GM04503 (cell line): ENCODE data around the gene OBI1.

ENCODE experiments used
- DNase-seq: peaks from one replicate; pipeline ENCODE4 v3.0.0-alpha.2; 2012; ENCODE audit warnings: low read depth

The OBI1 gene

DNA sequence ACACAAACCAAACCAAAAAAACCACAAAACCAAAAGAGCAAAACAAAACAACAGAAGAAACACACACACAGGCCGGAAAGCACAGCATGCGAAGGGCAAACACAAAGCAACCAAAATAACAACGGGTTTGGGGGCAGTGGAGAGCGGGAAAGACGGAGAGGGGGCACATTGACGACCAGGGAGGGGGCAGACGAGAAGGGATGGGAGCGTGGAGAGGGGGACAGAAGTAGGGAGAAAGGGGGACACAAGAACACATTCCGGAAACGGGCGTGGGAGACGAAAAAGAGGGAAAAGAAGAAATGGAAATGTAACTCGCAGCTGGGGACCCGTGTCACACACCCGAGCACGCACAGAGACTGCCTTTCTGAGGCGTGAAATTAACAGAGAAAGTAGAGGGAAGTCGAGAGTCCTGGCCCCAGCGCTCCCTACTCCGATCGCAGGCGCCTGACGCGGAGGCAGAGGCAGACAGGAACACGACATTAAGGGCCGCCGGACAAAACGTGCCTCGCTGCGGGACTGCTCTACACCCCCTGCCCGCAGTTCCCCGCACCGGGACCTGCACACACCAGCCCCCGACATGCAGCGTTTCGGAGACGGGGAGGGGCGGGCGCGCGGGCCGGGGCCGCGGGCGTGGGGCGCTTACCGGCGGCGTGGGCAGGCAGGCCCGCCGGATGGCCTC is 56.3 kb downstream of the OBI1 start:
- DNase-seq = no peak

DNA sequence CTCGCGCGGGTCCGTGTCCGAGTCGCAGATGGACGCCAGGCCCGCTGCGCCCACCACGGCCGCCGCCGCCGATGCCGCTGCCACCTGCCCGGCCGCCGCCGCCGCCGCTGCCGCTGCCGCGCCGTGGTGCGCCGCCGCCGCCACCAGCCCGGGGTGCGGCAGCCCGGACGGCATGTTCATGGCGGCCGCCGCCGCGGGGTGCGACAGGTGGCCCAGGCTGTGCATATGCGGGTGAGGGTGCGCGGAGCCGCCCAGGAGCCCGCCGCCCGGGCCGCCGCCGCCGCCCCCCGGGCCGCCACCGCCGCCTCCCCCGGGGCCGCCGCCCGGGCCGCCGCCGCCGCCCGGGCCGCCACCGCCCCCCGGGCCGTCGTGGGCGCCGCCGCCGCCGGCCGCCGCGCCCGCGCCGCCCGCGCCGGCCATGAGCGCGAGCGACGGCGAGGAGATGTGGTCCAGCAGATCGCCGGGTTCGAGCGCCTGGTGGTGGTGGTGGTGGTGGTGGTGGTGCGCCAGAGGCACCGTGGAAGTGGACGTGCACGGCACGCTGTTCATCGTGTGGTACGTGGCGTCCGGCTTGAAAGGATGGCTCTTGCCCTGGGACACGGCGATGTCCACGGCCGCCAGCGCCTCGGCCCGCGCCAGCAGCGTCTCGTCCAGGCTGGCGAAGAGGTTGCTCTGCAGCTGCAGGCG is 56.9 kb downstream of the OBI1 start:
- DNase-seq = no peak

DNA sequence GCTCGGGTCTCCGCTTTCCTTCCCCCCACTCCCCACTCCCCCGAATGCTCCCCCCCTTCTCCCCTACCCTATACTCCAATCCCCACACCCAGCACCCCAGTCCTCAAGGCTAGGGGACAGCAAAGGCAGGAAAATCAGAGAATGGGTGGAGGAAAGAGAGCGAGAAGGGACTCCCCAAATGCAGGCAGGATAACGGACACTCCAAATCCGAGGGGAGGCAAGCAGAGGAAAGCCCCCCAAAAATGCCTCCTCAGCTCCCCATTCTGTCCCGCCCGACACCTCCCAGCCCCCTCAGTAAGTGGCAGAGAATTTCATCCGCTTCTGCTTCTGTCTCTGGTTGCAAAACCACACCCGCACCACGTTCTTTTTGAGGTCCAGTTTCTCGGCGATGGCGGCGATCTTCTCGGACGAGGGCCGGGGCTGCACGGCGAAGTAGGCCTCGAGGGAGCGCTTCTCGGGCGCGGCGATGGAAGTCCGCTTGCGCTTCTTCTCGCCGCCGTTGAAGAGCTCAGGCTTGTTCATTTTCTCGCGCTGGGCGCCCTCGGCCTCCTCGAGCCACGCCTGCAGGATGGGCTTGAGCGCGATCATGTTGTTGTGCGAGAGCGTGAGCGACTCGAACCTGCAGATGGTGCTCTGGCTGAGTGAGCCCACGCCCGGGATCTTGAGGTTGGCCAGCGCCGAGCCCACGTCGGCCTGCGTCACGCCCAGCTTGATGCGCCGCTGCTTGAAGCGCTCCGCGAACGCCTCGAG is 57.7 kb downstream of the OBI1 start:
- DNase-seq = no peak

DNA sequence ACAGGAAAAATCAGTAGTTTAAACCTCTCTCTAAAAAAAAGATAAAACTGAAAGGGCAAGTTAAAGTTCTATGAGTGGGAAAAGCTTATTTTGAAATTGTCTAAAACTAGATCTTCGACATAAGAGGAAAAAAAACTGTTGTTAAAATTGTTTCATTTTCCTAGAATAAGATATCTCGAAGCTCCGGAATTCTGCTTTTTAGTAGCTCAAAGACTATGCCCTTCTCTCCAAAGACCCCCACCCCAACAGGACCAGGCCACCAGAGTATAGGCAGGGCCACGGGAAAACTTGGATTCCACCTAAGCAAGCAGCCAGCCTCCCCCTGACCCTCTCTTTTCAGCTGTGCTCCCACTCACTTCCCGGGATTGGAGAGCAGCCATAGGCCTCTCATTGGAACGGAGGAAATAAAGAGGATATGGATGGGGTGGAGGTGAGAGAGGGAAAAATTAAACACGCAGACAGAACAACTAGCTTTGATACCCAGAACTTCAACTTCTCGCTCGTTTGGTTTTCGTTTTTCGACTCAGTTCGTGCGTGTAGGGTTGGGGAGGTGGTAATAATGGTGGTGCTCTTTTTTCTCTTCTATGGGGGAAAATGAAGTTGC is 58.6 kb downstream of the OBI1 start:
- no peak for DNase-seq

DNA sequence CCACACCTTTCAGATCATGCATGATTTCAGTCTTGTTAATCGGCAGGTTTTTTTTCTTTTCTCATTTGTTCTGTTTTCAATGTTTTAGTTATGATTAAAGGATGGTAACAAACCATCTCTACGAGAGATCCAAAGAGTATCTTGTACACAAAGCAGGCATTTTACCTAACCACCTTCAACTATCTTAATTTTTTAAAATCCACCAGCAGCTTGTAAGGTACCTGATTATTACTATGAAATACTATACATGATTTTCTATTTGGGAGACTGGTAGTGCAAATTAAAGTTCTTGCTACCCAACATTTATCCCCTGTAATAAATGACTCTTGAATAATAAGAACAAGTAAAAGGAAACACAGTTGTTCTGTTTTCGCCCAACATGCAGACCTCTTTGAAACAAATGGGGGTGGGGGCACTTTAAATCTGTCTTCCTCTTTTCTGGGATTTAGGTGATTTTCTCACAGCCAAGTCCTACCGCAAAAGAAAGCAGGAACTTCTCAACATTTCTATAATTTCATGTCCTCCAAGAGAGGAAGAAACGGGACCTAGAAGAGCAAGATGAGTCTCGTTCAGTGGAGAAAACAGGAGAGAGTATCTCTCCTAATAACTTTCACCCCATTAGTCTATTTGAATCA is 59.2 kb downstream of the OBI1 start:
- DNase-seq = no peak

DNA sequence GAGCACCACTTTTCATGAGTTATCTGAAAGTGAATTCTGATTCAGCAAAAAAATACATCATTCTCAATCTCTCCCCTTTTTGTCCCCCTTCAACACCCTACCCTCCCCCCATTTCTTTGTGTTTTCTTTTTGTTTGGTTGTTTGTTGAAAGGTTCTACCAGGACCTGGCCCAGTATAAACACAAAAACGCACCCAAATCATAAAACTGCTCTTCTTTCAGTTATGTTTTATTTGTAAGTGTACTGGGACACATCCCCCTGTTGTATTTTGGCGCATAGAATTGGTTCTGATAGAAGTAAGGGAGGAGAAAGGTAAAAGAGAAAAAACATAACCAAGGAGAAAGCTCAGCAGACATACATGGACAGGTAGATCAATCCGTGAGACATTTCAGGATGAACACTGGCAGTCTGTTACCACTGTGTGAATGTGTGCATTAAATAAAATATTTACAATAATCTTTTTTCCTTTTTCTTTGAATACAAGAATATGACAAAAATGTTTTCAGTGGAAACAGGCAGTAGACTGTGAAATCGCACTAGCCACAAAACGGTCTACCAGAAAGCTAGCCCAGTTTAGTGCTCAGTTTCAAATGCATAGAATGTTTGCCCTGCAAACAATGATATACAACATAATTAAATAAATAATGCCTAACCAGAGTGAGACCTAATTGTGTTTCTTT is 59.9 kb downstream of the OBI1 start:
- DNase-seq = no peak

DNA sequence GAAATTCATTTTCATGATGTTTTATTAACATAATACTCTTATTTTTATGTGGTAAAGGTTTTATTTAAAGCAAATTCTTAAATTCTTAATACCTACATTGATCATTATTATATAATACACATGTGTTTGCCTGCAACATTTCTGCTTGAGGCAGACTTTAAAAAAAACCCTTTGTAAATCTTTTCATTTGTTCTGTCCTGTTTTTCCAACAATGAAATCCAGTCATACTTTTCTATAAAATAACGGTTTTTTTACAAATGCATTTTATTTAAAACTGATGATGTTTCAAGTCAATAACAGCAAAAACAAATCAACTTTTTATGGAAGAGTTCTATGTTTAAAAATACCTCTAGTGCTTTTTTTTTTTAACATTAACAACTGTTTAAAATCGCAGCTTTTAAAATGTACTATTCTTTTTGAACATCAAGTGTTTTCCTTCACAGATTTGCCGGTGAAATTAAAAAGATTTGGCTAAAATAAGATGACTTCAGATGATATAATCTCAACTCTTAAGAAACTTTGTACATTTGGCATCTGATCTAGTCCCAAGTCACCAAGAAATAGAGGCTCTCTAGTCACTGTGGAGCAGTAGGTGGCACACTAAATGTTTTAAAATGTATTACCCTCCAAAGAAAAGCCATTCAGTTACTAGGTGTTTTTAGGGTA is 60.7 kb downstream of the OBI1 start:
- no peak for DNase-seq

DNA sequence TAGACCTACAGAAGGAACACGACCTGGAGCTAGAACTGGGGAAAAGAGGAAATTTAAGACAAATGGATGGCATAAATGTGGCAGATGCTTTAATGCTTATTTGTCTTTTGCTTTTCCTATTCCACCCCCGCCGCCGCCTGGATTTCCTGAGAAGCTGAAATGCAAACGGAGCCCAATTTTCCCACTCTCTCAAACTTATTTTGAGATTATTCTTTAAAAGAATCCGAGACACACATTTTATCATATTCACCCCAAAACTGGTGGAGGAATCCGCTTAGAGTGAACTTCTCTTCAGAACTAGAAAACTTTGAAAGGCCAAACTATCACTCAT is 61.4 kb downstream of the OBI1 start:
- DNase-seq = no peak

DNA sequence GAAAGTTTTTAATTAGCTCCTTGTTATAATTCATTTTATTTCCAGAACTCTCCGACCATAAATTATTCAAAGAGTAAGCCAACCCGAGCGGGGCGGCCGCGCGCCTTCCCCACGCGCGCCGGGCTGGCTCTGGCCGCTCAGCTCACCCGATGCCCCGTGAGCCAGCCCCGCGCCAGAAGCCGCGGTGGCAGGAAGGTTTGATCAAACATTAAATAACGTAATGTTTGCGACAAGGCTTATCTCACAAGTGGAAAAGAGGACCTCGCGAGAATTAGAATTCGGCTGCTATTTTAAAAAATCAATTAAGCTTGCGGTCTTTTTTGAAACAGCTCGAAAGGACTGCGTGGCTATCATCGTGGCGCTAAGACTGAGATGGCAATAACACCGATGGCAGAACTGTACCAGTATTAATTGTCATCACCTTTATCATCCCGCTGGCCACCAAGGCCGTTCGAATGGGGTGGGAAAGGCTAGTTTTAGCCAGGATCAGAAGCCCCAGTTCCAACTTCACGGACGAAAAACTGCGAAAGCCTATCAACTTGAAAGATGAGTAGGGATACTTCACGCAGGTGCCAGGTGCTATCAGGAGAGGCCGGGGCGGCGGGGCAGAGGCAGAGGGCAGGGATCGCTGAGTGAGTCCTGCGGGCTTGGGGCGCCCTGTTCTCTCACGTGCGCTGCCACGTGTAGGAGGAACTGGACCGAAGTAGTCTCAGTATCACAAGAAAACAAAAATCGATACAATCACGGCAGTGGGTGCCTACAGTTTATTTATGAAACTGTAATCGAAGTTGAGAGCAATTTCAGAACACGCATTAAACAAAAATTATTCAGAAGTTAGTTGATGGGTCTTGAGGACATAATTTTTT is 62.0 kb downstream of the OBI1 start:
- no peak for DNase-seq

DNA sequence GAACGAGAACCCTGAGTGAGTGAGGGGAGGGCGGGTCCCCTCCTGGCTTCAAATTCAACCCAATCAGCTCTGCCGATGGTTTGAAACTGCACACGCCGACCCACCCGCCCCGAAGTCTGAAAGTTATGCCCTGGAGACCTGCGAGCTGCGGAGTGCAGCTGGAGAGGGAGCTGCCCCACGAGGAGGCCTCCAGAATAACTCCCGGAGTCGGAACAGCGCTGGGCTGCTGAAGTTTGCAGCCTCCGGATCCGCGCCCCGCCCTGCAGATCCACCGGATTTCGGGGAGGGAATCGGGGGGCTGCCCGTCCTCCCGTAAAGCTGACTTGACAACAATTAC is 62.6 kb downstream of the OBI1 start:
- no peak for DNase-seq

DNA sequence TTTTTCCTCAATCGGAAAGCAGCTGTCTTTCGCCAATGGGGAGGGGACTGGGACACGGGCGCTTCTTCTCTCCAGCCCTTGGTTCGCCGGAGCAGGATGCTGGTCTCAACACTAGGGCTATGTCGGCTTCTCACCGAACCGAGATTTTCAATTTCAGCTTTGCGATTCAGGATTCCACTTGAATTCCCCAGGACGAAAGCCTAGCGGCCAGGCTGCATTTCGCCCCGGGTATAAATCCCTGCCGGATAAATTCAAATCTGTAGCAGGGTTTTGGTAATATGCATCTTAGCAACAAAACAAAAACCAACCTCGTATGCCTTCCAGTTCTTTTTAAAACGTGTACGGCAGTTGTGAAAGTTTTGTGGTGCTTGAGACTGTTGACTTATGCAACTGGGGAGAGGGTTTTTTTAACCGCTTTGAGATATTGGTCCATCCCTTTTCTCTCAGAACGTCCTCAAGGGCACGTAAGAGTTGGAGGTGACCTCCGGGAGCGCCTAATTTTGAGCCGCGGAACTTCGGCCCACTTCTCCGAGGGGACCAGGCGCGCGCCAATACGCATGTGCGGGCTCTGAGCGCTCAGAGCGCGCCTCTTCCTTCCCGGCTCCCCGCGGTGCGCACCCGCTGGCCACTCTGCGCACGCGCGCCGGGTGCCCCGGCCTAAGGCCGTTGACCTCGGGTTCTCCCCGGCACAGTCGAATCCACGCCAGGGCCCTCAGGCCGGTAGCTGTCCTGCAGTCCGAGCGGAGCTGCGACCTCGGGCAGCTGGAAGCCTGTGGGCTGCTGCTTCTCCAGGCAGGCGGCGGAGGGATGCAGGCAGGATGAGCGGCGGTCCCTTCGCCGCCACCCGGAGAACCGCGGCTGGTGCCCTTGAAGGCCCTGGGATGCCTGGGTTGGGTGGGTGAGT is 63.2 kb downstream of the OBI1 start:
- DNase-seq = no peak

DNA sequence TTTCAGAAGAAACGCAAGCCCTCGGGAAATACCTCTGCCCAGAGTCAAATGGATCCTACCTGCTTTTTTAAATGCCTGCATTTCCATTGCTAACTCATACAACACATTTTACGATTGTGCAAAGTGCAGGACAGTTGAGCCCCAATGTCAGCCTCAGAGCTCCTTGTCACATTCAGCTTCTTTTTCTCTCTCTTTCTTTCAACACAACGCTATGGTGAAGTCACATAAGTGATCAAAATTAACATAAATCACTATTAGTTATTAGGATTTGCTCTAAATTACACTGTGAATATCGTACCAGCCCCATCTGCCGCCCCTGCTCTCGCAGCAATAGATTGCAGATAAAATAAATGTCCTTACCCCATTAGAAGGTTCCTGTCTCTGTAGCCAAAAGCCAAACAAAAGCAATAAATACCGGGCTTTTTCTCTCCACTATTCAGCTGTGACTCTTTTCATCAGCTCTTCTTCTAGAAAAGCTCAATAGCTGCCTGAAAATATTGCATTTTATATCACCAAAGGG is 64.4 kb downstream of the OBI1 start:
- DNase-seq = no peak

DNA sequence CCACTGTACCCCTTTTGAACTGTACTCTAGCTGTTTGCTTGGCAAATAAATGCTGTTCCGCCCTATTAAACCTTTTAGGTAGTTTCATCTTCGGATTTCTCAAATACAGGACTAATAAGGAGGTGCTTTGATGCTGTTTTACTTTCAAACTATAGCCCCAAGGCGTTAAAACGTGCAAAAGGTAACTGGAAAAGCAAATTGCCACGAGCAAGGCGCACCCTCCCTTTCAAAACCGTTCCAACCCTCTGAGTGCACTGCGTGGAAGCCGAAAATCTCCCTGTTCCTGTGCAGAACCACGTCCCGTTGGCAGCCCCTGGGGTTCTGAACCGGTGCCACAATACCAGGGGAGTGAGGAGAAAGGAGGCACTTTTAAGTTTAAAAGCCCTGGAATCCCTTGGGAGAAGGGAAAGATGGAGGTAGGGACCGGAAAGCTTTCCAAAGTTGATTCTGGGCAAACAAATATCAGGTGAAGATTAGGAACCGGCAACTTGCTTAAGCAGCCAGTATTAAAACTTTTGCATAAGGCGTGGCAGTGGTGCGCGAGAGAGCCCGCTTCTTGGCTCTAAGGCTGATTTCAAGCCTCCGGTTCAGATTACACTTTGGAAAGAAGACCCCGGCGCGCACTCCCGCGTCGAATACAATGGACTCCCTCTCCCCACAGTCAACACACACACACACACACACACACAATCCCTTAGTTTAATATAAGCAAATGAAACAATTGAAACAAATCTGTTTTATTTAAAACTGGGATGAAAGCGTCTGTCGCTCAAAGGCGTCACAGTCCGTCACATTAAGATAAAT is 65.1 kb downstream of the OBI1 start:
- DNase-seq = no peak

DNA sequence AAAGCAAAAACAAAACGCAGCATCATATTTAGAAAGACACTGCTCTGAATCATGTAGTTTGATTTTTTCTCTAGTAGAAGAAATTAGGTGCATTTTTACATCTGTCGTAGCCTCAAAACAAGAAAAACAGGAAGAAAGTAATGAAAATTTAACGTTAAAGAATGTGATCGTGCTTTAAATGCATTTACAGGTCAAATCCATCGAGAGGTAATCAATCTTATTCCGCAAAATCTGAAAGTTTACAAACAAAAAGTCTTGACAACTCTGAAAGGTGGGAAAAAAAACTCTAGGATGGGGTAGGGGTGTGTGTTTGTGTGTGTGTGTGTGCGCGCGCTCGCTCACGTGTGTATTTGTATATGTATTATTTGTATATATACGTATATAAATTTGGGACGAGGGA is 65.8 kb downstream of the OBI1 start:
- DNase-seq = no peak

DNA sequence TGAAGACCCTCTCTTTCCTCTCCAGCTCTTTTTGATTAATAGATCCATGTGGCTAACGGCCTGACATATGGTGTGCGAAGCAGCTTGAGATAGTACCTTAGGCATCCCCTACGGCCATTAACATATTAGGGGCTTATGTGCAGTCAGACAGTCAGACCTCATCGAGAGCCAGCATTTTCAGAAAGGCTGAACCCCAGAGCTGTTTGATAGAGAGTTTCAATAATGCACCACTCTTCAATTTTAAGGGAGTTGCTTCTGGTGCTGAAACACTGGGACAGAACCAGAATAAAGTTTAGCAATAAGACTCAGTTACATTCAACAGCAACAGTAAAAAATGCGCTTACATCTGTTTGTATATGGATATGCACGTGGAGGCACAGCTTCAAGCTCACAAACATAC is 66.4 kb downstream of the OBI1 start:
- DNase-seq = no peak

DNA sequence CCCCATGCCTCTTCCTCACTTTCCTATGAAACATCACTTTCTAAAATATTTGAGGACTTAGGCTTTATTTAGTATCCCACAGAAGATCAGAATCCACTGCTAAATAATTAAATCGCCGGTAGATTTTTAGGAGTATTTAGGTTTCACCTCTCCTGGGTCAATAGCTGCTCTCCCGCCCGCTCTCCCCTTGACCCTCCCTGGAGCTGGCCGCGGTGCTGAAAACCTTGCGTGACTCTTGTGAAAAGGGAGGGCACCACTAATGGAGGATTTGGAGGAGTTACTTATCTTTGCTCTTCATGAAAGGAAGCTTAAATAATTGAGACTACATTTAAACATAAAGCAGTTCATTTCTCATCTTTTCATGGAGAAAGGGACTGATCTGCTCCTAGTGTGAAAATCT is 69.7 kb downstream of the OBI1 start:
- DNase-seq = no peak

DNA sequence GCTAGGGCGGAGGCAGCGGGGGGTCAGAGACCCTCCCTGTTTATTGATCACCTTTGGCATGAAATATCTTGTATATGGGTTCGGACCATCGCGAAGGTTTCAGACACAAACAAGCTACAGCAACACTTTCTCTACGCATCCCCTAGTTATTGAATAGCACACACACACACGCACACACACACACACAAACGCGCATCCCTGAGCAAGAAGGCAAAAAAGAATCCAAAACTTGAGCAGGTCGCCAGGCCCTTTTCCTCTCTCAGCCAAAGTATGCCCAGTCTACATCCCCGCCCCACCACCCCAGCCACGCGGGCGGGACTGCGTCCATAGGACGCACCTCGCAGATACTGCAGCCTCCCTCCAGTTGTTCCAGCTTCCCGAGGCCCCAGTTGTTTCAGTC is 71.6 kb downstream of the OBI1 start:
- no peak for DNase-seq

DNA sequence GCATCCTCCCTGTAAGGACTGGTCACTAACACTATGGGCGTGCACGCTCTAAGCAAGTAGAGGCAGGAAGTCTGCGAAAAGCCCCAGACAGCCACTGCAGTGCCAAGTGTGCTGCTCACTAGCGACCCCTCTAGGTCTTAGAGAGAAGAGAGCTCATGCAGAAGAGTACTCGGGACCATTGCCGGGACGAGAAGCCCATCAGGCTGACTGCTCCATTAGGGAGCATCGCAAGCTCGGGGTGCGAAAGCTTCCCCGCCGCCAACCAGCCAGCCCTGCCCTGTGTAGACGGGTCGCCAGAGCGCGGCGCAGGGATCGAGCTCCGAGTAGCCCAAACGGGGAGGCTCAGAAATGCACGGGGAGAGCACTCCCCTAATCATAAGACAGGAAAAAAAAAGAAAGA is 72.2 kb downstream of the OBI1 start:
- no peak for DNase-seq
